ENCODE data around the gene NEU4. TPM values are rescaled to one million over a fixed set of nuclear protein-coding genes. Genes with fewer than 3 reads are reported as not detected.
"Not testable (repeated sequence)": the region's sequence is repeated elsewhere in the genome, so short reads cannot be mapped to it uniquely, and the experiment has no call there.

Gene NEU4
- polyA plus RNA-seq, 1 donor, result 0.67 TPM

GRCh38 chr2:241823531-241824437 lies 14.8 kb downstream of the NEU4 start:
- H3K9me3 ChIP-seq (ENCODE audit: control insufficient read depth, low read depth, low read length); H3K27ac ChIP-seq (ENCODE audit: low read length); H3K27me3 ChIP-seq (ENCODE audit: control insufficient read depth, insufficient read depth, low read length); H3K4me1 ChIP-seq (ENCODE audit: control insufficient read depth, insufficient read depth, low read length); DNase-seq; H3K4me3 ChIP-seq (ENCODE audit: low read length); H3K36me3 ChIP-seq (ENCODE audit: control insufficient read depth, insufficient read depth, low read length): not testable (repeated sequence)
- WGBS (ENCODE audit: insufficient coverage, low lambda C conversion rate), result 86% methylated on average over 1 of the region's 45 CpGs

- Histone ChIP-seq H3K27ac (ENCODE audit: low read length) (no peak overlapping the region), H3K9me3 (ENCODE audit: control insufficient read depth, low read depth, low read length) (peaks cover 6% of the 10 kb centered on the region), H3K27me3 (ENCODE audit: control insufficient read depth, insufficient read depth, low read length) (no peaks in the 10 kb centered on the region), H3K4me1 (ENCODE audit: control insufficient read depth, insufficient read depth, low read length) (no peaks in the 10 kb centered on the region), H3K36me3 (ENCODE audit: control insufficient read depth, insufficient read depth, low read length) (no peaks in the 10 kb centered on the region), H3K4me3 (ENCODE audit: low read length) (no peak overlapping the region)
- 86% methylated on average over 2 of the region's 2 CpGs for WGBS (ENCODE audit: insufficient coverage, low lambda C conversion rate)
- DNase-seq, result no peak
These were observed 18.4 kb downstream of the NEU4 start for GRCh38 chr2:241827394-241827793.

- WGBS (ENCODE audit: insufficient coverage, low lambda C conversion rate), result 86% methylated on average over 4 of the region's 13 CpGs
- no peak for DNase-seq
- H3K4me3 ChIP-seq (ENCODE audit: low read length), result no peak overlapping the region
These were observed 24.2 kb downstream of the NEU4 start for GRCh38 chr2:241833101-241833663.

GRCh38 chr2:241833756-241834526 lies 24.9 kb downstream of the NEU4 start:
- not testable (repeated sequence) for H3K36me3 ChIP-seq (ENCODE audit: control insufficient read depth, insufficient read depth, low read length); H3K4me3 ChIP-seq (ENCODE audit: low read length); H3K4me1 ChIP-seq (ENCODE audit: control insufficient read depth, insufficient read depth, low read length); H3K9me3 ChIP-seq (ENCODE audit: control insufficient read depth, low read depth, low read length); H3K27ac ChIP-seq (ENCODE audit: low read length); DNase-seq
- peaks cover 12% of the 10 kb centered on the region for H3K27me3 ChIP-seq (ENCODE audit: control insufficient read depth, insufficient read depth, low read length)
- 80% methylated on average over 1 of the region's 28 CpGs for WGBS (ENCODE audit: insufficient coverage, low lambda C conversion rate)

More at GRCh38 chr2:241833101-241833663, 24.2 kb downstream of the NEU4 start:
- no peaks in the 10 kb centered on the region for H3K36me3 ChIP-seq (ENCODE audit: control insufficient read depth, insufficient read depth, low read length)
- no peaks in the 10 kb centered on the region for H3K4me1 ChIP-seq (ENCODE audit: control insufficient read depth, insufficient read depth, low read length)
- peaks cover 2% of the 10 kb centered on the region for H3K9me3 ChIP-seq (ENCODE audit: control insufficient read depth, low read depth, low read length)
- H3K27ac ChIP-seq (ENCODE audit: low read length), result no peak overlapping the region
- H3K27me3 ChIP-seq (ENCODE audit: control insufficient read depth, insufficient read depth, low read length), result peaks cover 10% of the 10 kb centered on the region

GRCh38 chr2:241834527-241835210 lies 25.7 kb downstream of the NEU4 start:
- no peak for DNase-seq
- H3K27me3 ChIP-seq (ENCODE audit: control insufficient read depth, insufficient read depth, low read length), result peaks cover 12% of the 10 kb centered on the region
- peaks cover 2% of the 10 kb centered on the region for H3K9me3 ChIP-seq (ENCODE audit: control insufficient read depth, low read depth, low read length)
- H3K4me3 ChIP-seq (ENCODE audit: low read length), result no peak overlapping the region
- no peaks in the 10 kb centered on the region for H3K4me1 ChIP-seq (ENCODE audit: control insufficient read depth, insufficient read depth, low read length)
- WGBS (ENCODE audit: insufficient coverage, low lambda C conversion rate), result 91% methylated on average over 4 of the region's 10 CpGs
- H3K27ac ChIP-seq (ENCODE audit: low read length), result no peak overlapping the region
- no peaks in the 10 kb centered on the region for H3K36me3 ChIP-seq (ENCODE audit: control insufficient read depth, insufficient read depth, low read length)

GRCh38 chr2:241835611-241836010 lies 26.6 kb downstream of the NEU4 start:
- no peak overlapping the region for H3K4me3 ChIP-seq (ENCODE audit: low read length)
- no CpG with 5 or more reads among the region's 4 CpGs for WGBS (ENCODE audit: insufficient coverage, low lambda C conversion rate)
- DNase-seq, result no peak
- H3K27me3 ChIP-seq (ENCODE audit: control insufficient read depth, insufficient read depth, low read length), result peaks cover 12% of the 10 kb centered on the region
- H3K36me3 ChIP-seq (ENCODE audit: control insufficient read depth, insufficient read depth, low read length), result no peaks in the 10 kb centered on the region
- H3K9me3 ChIP-seq (ENCODE audit: control insufficient read depth, low read depth, low read length), result peaks cover 2% of the 10 kb centered on the region
- no peak overlapping the region for H3K27ac ChIP-seq (ENCODE audit: low read length)
- H3K4me1 ChIP-seq (ENCODE audit: control insufficient read depth, insufficient read depth, low read length), result no peaks in the 10 kb centered on the region

- WGBS (ENCODE audit: insufficient coverage, low lambda C conversion rate), result 91% methylated on average over 4 of the region's 6 CpGs
- Histone ChIP-seq H3K4me3 (ENCODE audit: low read length) (no peak overlapping the region), H3K4me1 (ENCODE audit: control insufficient read depth, insufficient read depth, low read length) (no peaks in the 10 kb centered on the region), H3K9me3 (ENCODE audit: control insufficient read depth, low read depth, low read length) (peaks cover 2% of the 10 kb centered on the region), H3K36me3 (ENCODE audit: control insufficient read depth, insufficient read depth, low read length) (no peaks in the 10 kb centered on the region), H3K27ac (ENCODE audit: low read length) (no peak overlapping the region), H3K27me3 (ENCODE audit: control insufficient read depth, insufficient read depth, low read length) (peaks cover 12% of the 10 kb centered on the region)
- DNase-seq, result no peak
These were observed 27.3 kb downstream of the NEU4 start for GRCh38 chr2:241836292-241836691.

GRCh38 chr2:241837197-241837965 lies 28.4 kb downstream of the NEU4 start:
- H3K27me3 ChIP-seq (ENCODE audit: control insufficient read depth, insufficient read depth, low read length), result peaks cover 12% of the 10 kb centered on the region
- no peaks in the 10 kb centered on the region for H3K9me3 ChIP-seq (ENCODE audit: control insufficient read depth, low read depth, low read length)
- H3K27ac ChIP-seq (ENCODE audit: low read length), result no peak overlapping the region
- no peaks in the 10 kb centered on the region for H3K4me1 ChIP-seq (ENCODE audit: control insufficient read depth, insufficient read depth, low read length)
- DNase-seq, result no peak
- WGBS (ENCODE audit: insufficient coverage, low lambda C conversion rate), result no CpG with 5 or more reads among the region's 13 CpGs
- H3K36me3 ChIP-seq (ENCODE audit: control insufficient read depth, insufficient read depth, low read length), result no peaks in the 10 kb centered on the region
- H3K4me3 ChIP-seq (ENCODE audit: low read length), result no peak overlapping the region

GRCh38 chr2:241841181-241842066 lies 32.4 kb downstream of the NEU4 start:
- no peak for DNase-seq
- H3K27me3 ChIP-seq (ENCODE audit: control insufficient read depth, insufficient read depth, low read length), result peaks cover 22% of the 10 kb centered on the region
- H3K4me1 ChIP-seq (ENCODE audit: control insufficient read depth, insufficient read depth, low read length), result no peaks in the 10 kb centered on the region
- no peak overlapping the region for H3K4me3 ChIP-seq (ENCODE audit: low read length)
- no CpG with 5 or more reads among the region's 28 CpGs for WGBS (ENCODE audit: insufficient coverage, low lambda C conversion rate)
- no peaks in the 10 kb centered on the region for H3K36me3 ChIP-seq (ENCODE audit: control insufficient read depth, insufficient read depth, low read length)
- peaks cover 6% of the 10 kb centered on the region for H3K9me3 ChIP-seq (ENCODE audit: control insufficient read depth, low read depth, low read length)
- no peak overlapping the region for H3K27ac ChIP-seq (ENCODE audit: low read length)
